ENCODE measurements around the gene CHRNG. TPM values are rescaled to one million over a fixed set of nuclear protein-coding genes. Genes with fewer than 3 reads are reported as not detected.

Gene CHRNG
- total and polyA plus RNA-seq, 2 donors (not counting 3 experiments of a cell fraction or from before 2014, with no cell fraction given), result not detected

- intact Hi-C loops (cut with micrococcal nuclease), result no loop called here
Observed at GRCh38 chr2:232493701-232494474, 45.6 kb upstream of the CHRNG start.

More at GRCh38 chr2:232493701-232494474, 45.6 kb upstream of the CHRNG start:
- Histone ChIP-seq H4K20me1 (replicated peaks; ENCODE audit: control insufficient read depth, extremely low read depth, insufficient read depth, low read length) (no peaks in the 10 kb centered on the region), H3K4me3 (replicated peaks in 1 of 3; ENCODE audit: insufficient read depth in 1 of 3, low read depth in 1 of 3, low read length in 3 of 3) (no peak overlapping the region), H3K4me2 (ENCODE audit: insufficient read depth, low read length) (no peak overlapping the region), H2AFZ (ENCODE audit: low read depth, low read length) (no peak overlapping the region), H3K9ac (replicated peaks; ENCODE audit: extremely low read depth, insufficient read depth, low read length) (no peak overlapping the region), H3K36me3 (ENCODE audit: control insufficient read depth in 2 of 2, extremely low read depth in 1 of 2, insufficient read depth in 2 of 2, low read length in 2 of 2) (no peaks in the 10 kb centered on the region), H3K27ac (ENCODE audit: insufficient read depth, low read depth, low read length) (no peak overlapping the region), H3K27me3 (ENCODE audit: control insufficient read depth in 2 of 2, insufficient read depth in 2 of 2, low read length in 2 of 2) (peaks cover 2 to 3% of the 10 kb centered on the region in 2 experiments), H3K4me1 (ENCODE audit: control insufficient read depth, extremely low read depth, insufficient read depth, low read length) (no peaks in the 10 kb centered on the region), H3K9me1 (replicated peaks; ENCODE audit: control insufficient read depth, extremely low read depth, insufficient read depth, low read length) (no peaks in the 10 kb centered on the region), H3K9me3 (replicated peaks; ENCODE audit: control insufficient read depth, insufficient read depth, low read length) (no peaks in the 10 kb centered on the region), H3K79me2 (ENCODE audit: control insufficient read depth, insufficient read depth, low read length) (no peaks in the 10 kb centered on the region)
- ChIA-PET POLR2A (no interaction called here), CTCF (no interaction called here)
- TF ChIP-seq MYC (IDR thresholded peaks at IDR 0.05; ENCODE audit: low read depth, low read length), result no peak
- no peak for TF ChIP-seq EZH2 (IDR thresholded peaks at IDR 0.05; ENCODE audit: borderline replicate concordance, low read depth, low read length, severe bottlenecking)
- no peak for TF ChIP-seq POLR2AphosphoS5 (IDR thresholded peaks at IDR 0.05; ENCODE audit: insufficient read depth, low read depth, low read length)
- TF ChIP-seq CTCF (IDR thresholded peaks at IDR 0.05; ENCODE audit: extremely low read depth in 1 of 2, insufficient read depth in 1 of 2, low read depth in 1 of 2, low read length in 2 of 2), result no peak
- no peak for TF ChIP-seq POLR2A (IDR thresholded peaks at IDR 0.05; ENCODE audit: low read depth, low read length)
- TF ChIP-seq GATA2 (IDR thresholded peaks at IDR 0.05; ENCODE audit: insufficient read depth, insufficient read length, low read depth, low read length), result no peak
- FAIRE-seq, result no peak
- dilution Hi-C loops (cut with MboI; ENCODE audit: extremely low pct_ligation_motif_present, low sequenced_read_pairs), result no loop called here
- no peak for DNase-seq (ENCODE audit: low read depth, low spot score)
- no TSS peak for BruUV-seq (replicated peaks)

Data from endothelial cell of umbilical vein (primary cell).